BJ (cell line): ENCODE results near the gene SLC22A13. TPM values are rescaled to one million over a fixed set of nuclear protein-coding genes. Genes with fewer than 3 reads are reported as not detected.
"Not testable (repeated sequence)": the region's sequence is repeated elsewhere in the genome, so short reads cannot be mapped to it uniquely, and the experiment has no call there.

Source experiments
- CTCF ChIA-PET: fragments of 350-600 bp; formaldehyde crosslinking; extraction: SDS; loops from one replicate; lab custom pipeline; 2021; ENCODE audit warnings: antibody characterized with exemption, inconsistent platforms; lab: Yijun Ruan, JAX
- POLR2A ChIA-PET: fragments of 300-600 bp; sonication (Branson Sonifier 250); formaldehyde crosslinking; extraction: SDS; loops from one replicate; lab custom pipeline; 2021; ENCODE audit warnings: antibody characterized with exemption; lab: Charles Lee
- DNase-seq: peaks from one replicate; pipeline ENCODE4 v3.0.0-alpha.2; 2011; ENCODE audit warnings: low read depth
- H3K27me3 ChIP-seq: 2 replicates; pipeline ENCODE4 v1.6.0; 2011; ENCODE audit warnings: low read length; ENCODE audit not compliant: control insufficient read depth, insufficient read depth
- H3K36me3 ChIP-seq: 2 replicates; pipeline ENCODE4 v1.5.1; 2011; ENCODE audit warnings: low read length; ENCODE audit not compliant: control insufficient read depth, insufficient read depth
- H3K4me3 ChIP-seq: 2 replicates; pipeline ENCODE4 v1.5.1; 2011; ENCODE audit warnings: low read depth, mild to moderate bottlenecking, control low read depth, low read length
- CTCF ChIP-seq: IDR thresholded peaks from 2 replicates; pipeline ENCODE4 v1.5.1; 2011; ENCODE audit warnings: low read depth, mild to moderate bottlenecking, control low read depth, inconsistent platforms, low read length, moderate library complexity; ENCODE audit not compliant: insufficient read depth
- polyA plus RNA-seq: library from polyadenylated mRNA; depleted of rRNA; stranded (reverse); fragments of >200 nt; gene quantifications from 2 replicates; pipeline ENCODE4 v1.2.3, GENCODE V29; 2011; rRNA removed
- small RNA-seq: library from RNA; depleted of rRNA; stranded (forward); fragments of <200 nt; gene quantifications from one replicate; pipeline ENCODE3, GENCODE V24; 2012; ENCODE audit warnings: low replicate concordance, low read depth; ENCODE audit not compliant: insufficient read length

SLC22A13 gene
- polyA plus RNA-seq, 1 experiment = 0.13 TPM

- Histone ChIP-seq H3K27me3 (no peaks in the 10 kb centered on the region; the same call in none of the 2 replicates), H3K36me3 (no peaks in the 10 kb centered on the region), H3K4me3 (no peak overlapping the region)
- no peak for DNase-seq
- TF ChIP-seq CTCF = no peak
- CTCF ChIA-PET = interaction anchor here (1.0 kb wide), 1 partner anchor 11 kb away, joined by 3 read pairs; no protein-coding TSS in a partner anchor
- POLR2A ChIA-PET = no interaction called here
These were observed 53.4 kb downstream of the SLC22A13 start for GRCh38 chr3:38318766-38319671.

- CTCF ChIA-PET, POLR2A ChIA-PET, H3K4me3 ChIP-seq, H3K27me3 ChIP-seq, H3K36me3 ChIP-seq, DNase-seq: not testable (repeated sequence)
These were observed 55.0 kb downstream of the SLC22A13 start for GRCh38 chr3:38320638-38321037.

- no peaks in the 10 kb centered on the region; the same call in 1 of the 2 replicates for H3K27me3 ChIP-seq
- ChIA-PET CTCF (no interaction called here), POLR2A (no interaction called here)
These were observed 57.4 kb downstream of the SLC22A13 start for GRCh38 chr3:38323060-38323459.

GRCh38 chr3:38325256-38325655, 59.6 kb downstream of the SLC22A13 start:
- no peak for TF ChIP-seq CTCF
- DNase-seq = no peak
- POLR2A ChIA-PET = no interaction called here
- no peaks in the 10 kb centered on the region for H3K36me3 ChIP-seq
- CTCF ChIA-PET = interaction anchor here (1.6 to 2.3 kb wide), 2 partner anchors 21 to 27 kb away, joined by 6 to 8 read pairs; partner anchors contain the start of gene XYLB
- no peak overlapping the region for H3K4me3 ChIP-seq
- H3K27me3 ChIP-seq = no peaks in the 10 kb centered on the region; the same call in 1 of the 2 replicates

More at GRCh38 chr3:38323060-38323459, 57.4 kb downstream of the SLC22A13 start:
- no peaks in the 10 kb centered on the region for H3K36me3 ChIP-seq
- DNase-seq = no peak
- TF ChIP-seq CTCF = no peak
- no peak overlapping the region for H3K4me3 ChIP-seq

GRCh38 chr3:38327335-38328009, 61.9 kb downstream of the SLC22A13 start:
- H3K36me3 ChIP-seq = no peaks in the 10 kb centered on the region
- no peak for TF ChIP-seq CTCF
- DNase-seq = no peak
- ChIA-PET POLR2A (no interaction called here), CTCF (interaction anchor here (0.8 to 2.3 kb wide), 2 partner anchors 18 to 29 kb away, joined by 3 to 8 read pairs; no protein-coding TSS in a partner anchor)
- no peaks in the 10 kb centered on the region; the same call in 1 of the 2 replicates for H3K27me3 ChIP-seq
- no peak overlapping the region for H3K4me3 ChIP-seq

Small RNA genes within 50 kb of the gene (small RNA-seq; reads per million reads assigned to genes)
- gene RNU6-235P = not detected

Other genes with a start within 250 kb of the SLC22A13 start
- gene PLCD1, start 236.2 kb upstream of the SLC22A13 start, polyA plus RNA-seq = 7.6 and 12.3 TPM in 2 replicates
- gene DLEC1, start 226.6 kb upstream of the SLC22A13 start, polyA plus RNA-seq = 0.02 and 0.06 TPM in 2 replicates
- gene ACAA1, start 128.7 kb upstream of the SLC22A13 start, polyA plus RNA-seq = 54.7 and 81.8 TPM in 2 replicates
- 28.4 and 45.6 TPM in 2 replicates for gene MYD88, start 127.2 kb upstream of the SLC22A13 start, polyA plus RNA-seq
- 27.6 and 43.6 TPM in 2 replicates for gene OXSR1, start 100.3 kb upstream of the SLC22A13 start, polyA plus RNA-seq
- gene SLC22A14, start 16.5 kb downstream of the SLC22A13 start, polyA plus RNA-seq = 0.15 and 0.33 TPM in 2 replicates
- gene XYLB, start 81.0 kb downstream of the SLC22A13 start, polyA plus RNA-seq = 3.0 and 3.2 TPM in 2 replicates
- gene ACVR2B, start 188.1 kb downstream of the SLC22A13 start, polyA plus RNA-seq = 0.83 and 1.6 TPM in 2 replicates
- gene EXOG, start 230.5 kb downstream of the SLC22A13 start, polyA plus RNA-seq = 7.5 and 11.8 TPM in 2 replicates